ENCODE measurements around the gene ZBED4.

DNA sequence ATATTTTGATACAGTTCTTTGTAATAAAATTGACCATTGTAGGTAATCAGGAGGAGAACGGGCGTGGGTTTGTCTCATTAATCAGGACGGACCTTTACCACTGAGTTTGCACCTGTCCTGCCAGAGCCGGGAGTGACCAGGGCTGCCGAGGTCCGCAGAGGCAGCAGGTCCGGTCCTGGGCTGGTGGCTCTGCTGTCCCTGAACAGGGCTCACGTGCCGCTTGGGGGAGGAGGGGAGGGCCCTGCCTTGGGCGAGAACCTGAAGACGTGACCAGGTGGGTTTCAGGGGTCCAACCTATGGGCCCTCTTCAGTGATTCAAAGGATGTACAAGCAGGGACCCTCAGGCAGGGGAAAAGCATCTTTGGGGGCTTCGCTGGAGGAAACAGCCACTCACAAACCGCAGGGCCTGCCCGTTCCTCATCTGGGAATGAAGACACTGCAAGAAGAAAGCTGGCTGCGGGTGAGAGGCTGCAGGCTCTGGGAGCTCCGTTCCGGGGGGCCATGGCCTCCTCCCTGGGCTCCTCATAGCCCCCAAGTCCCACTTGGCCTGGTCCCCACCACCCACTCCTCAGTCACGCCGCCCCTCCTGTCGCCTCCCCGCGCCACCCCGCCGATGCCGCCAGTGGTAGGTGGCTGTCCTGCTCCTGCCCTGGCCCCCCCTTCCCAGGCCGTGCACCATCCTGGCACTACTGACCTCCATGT, 74.0 kb downstream of the ZBED4 start:
- TF ChIP-seq, protein P1, sequence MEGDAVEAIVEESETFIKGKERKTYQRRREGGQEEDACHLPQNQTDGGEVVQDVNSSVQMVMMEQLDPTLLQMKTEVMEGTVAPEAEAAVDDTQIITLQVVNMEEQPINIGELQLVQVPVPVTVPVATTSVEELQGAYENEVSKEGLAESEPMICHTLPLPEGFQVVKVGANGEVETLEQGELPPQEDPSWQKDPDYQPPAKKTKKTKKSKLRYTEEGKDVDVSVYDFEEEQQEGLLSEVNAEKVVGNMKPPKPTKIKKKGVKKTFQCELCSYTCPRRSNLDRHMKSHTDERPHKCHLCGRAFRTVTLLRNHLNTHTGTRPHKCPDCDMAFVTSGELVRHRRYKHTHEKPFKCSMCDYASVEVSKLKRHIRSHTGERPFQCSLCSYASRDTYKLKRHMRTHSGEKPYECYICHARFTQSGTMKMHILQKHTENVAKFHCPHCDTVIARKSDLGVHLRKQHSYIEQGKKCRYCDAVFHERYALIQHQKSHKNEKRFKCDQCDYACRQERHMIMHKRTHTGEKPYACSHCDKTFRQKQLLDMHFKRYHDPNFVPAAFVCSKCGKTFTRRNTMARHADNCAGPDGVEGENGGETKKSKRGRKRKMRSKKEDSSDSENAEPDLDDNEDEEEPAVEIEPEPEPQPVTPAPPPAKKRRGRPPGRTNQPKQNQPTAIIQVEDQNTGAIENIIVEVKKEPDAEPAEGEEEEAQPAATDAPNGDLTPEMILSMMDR (IDR thresholded peaks at IDR 0.05) = no peak
- no peak for TF ChIP-seq POLR2A (IDR thresholded peaks at IDR 0.05)

Measured in right lobe of liver (tissue), 4 donors.